Natural killer cell (primary cell): Measurements from ENCODE around the gene NT5DC1. TPM values are rescaled to one million over a fixed set of nuclear protein-coding genes. Genes with fewer than 3 reads are reported as not detected.
A peak's percentile ranks its signal among the peaks of the same experiment; 100 is the strongest.

Experiments
- ATAC-seq, 3 donors: fragments of 150-1000 bp in 2 of 3; fragments of 200-7000 bp in 1 of 3; cut with Tn5 transposase; 1 replicate in 1 of 3; 2 replicates in 2 of 3; pipeline ENCODE4 v1.10.0; 2021; ENCODE audit warnings: mild to moderate bottlenecking in 2 of 3, moderate library complexity in 2 of 3
- DNase-seq, 2 donors: peaks; one replicate each; pipeline versions ENCODE4 v3.0.0 to v3.0.0-alpha.2; 2013 to 2021; ENCODE audit warnings: mixed read lengths in 1 of 2
- H3K27ac ChIP-seq: one replicate; pipeline ENCODE4 v1.5.1; 2013; ENCODE audit warnings: mild to moderate bottlenecking, low read length
- H3K27me3 ChIP-seq: one replicate; pipeline ENCODE4 v1.6.1; 2013; ENCODE audit warnings: low read length; ENCODE audit not compliant: control insufficient read depth, insufficient read depth
- H3K36me3 ChIP-seq: one replicate; pipeline ENCODE4 v1.6.1; 2013; ENCODE audit warnings: low read length; ENCODE audit not compliant: control insufficient read depth, insufficient read depth
- H3K4me1 ChIP-seq: one replicate; pipeline ENCODE4 v1.6.1; 2013; ENCODE audit warnings: low read length; ENCODE audit not compliant: control insufficient read depth, insufficient read depth
- H3K4me3 ChIP-seq: one replicate; pipeline ENCODE4 v1.5.1; 2013; ENCODE audit warnings: low read length
- H3K9me3 ChIP-seq: one replicate; pipeline ENCODE4 v1.6.1; 2013; ENCODE audit warnings: low read length; ENCODE audit not compliant: control insufficient read depth, insufficient read depth
- H3K27ac Mint-ChIP-seq, 2 donors: one replicate each; pipeline ENCODE4 v1.8.0; 2022; ENCODE audit warnings: mild to moderate bottlenecking in 2 of 2, mixed read lengths in 2 of 2, moderate library complexity in 1 of 2
- H3K27me3 Mint-ChIP-seq, 2 donors: one replicate each; pipeline ENCODE4 v1.8.0; 2022; ENCODE audit warnings: low read depth in 2 of 2, mixed read lengths in 2 of 2
- H3K36me3 Mint-ChIP-seq: one replicate; pipeline ENCODE4 v1.8.0; 2022; ENCODE audit warnings: mixed read lengths
- H3K4me1 Mint-ChIP-seq, 2 donors: one replicate each; pipeline ENCODE4 v1.8.0; 2022; ENCODE audit warnings: mixed read lengths in 2 of 2
- H3K4me3 Mint-ChIP-seq: one replicate; pipeline ENCODE4 v1.8.0; 2022; ENCODE audit warnings: mild to moderate bottlenecking, moderate library complexity, mixed read lengths
- H3K9me3 Mint-ChIP-seq, 2 donors: one replicate each; pipeline ENCODE4 v1.8.0; 2022; ENCODE audit warnings: mixed read lengths in 2 of 2
- WGBS: methylation state at CpG from one replicate; pipeline ENCODE4 v1.1.7; 2013; ENCODE audit warnings: missing lambda C conversion rate; ENCODE audit not compliant: insufficient coverage; 5-methylcytosine and 5-hydroxymethylcytosine counted together
- intact Hi-C: fragments of 100-400 bp; cut with micrococcal nuclease; formaldehyde crosslinking; loops from one replicate; pipeline ENCODE4 v1.14.2; 2022
- total RNA-seq, 4 donors: library from RNA; stranded (reverse); fragments of 120-200 nt in 1 of 4; gene quantifications; one replicate each; pipeline versions ENCODE4 v1.2.3 to v1.2.4, GENCODE V29; 2013 to 2022
- TF ChIP-seq, protein P1 (sequence below): fragments of 200-600 bp; IDR thresholded peaks from one replicate; pipeline ENCODE4 v1.8.0; 2022; ENCODE audit warnings: antibody characterized with exemption

The NT5DC1 gene
- total RNA-seq, 3 donors from 2014 or later (not counting 1 experiment from before 2014, with no cell fraction given) = 19.1 to 29.4 (median 20.5) TPM

DNA sequence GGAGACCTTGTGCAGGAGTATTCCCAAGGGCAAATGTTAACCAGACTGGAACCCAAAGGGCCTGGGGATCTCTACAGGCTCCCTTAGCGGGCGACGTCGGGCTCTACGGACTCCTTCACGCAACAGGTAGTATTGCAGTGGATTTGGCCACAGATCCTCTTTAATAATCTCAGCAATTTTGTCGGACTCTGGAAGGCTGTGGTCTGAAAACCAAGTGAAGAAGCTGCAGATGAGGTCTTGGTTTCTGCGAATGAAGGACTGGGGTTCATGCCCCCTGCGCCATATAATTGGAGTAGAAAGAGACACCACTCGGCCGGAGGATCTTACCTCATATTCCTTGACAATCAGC is 177.8 kb downstream of the NT5DC1 start:
- Mint-ChIP-seq H3K36me3 (no peaks in the 10 kb centered on the region), H3K4me1 (peaks cover 56 to 57% of the 10 kb centered on the region in 2 donors), H3K27ac (peak overlapping the region; percentile 98 to 100), H3K4me3 (peak overlapping the region; percentile 96), H3K27me3 (no peaks in the 10 kb centered on the region), H3K9me3 (no peaks in the 10 kb centered on the region)
- DNase-seq = no peak
- 83% methylated on average over 8 of the region's 11 CpGs for WGBS
- H3K27ac ChIP-seq = peak overlapping the region; percentile 99
- H3K36me3 ChIP-seq = peaks cover 21% of the 10 kb centered on the region
- no peaks in the 10 kb centered on the region for H3K9me3 ChIP-seq
- ATAC-seq = no peak
- peak overlapping the region; percentile 92 for H3K4me3 ChIP-seq
- no peaks in the 10 kb centered on the region for H3K27me3 ChIP-seq
- TF ChIP-seq, protein P1, sequence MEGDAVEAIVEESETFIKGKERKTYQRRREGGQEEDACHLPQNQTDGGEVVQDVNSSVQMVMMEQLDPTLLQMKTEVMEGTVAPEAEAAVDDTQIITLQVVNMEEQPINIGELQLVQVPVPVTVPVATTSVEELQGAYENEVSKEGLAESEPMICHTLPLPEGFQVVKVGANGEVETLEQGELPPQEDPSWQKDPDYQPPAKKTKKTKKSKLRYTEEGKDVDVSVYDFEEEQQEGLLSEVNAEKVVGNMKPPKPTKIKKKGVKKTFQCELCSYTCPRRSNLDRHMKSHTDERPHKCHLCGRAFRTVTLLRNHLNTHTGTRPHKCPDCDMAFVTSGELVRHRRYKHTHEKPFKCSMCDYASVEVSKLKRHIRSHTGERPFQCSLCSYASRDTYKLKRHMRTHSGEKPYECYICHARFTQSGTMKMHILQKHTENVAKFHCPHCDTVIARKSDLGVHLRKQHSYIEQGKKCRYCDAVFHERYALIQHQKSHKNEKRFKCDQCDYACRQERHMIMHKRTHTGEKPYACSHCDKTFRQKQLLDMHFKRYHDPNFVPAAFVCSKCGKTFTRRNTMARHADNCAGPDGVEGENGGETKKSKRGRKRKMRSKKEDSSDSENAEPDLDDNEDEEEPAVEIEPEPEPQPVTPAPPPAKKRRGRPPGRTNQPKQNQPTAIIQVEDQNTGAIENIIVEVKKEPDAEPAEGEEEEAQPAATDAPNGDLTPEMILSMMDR = no peak
- intact Hi-C loops = loop anchor here (2.0 to 5.0 kb wide), 2 partner anchors 61 to 292 kb away; partner anchors contain the start of gene RWDD1
- H3K4me1 ChIP-seq = peaks cover 26% of the 10 kb centered on the region

DNA sequence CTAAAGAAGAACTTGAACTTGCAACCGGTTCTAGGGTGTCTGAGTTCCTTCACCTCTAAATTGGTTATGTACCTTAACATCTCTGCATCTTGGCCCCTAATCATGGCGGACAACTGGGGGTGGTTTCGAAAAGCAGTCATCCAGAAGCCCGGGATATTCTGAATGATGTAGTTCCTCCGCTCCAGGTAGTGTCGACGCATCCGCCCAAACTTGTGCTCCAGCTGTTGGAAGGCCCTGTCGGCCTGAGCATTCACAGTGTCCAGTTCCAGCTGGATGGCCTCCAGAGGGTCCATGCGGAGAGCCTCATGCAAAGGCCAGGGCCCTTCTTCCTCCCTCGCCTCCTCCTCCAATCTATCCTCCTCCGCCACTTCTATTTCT is 178.2 kb downstream of the NT5DC1 start:
- H3K4me1 Mint-ChIP-seq = peaks cover 56 to 57% of the 10 kb centered on the region in 2 donors
- no peaks in the 10 kb centered on the region for H3K9me3 Mint-ChIP-seq
- no peaks in the 10 kb centered on the region for H3K36me3 Mint-ChIP-seq

DNA sequence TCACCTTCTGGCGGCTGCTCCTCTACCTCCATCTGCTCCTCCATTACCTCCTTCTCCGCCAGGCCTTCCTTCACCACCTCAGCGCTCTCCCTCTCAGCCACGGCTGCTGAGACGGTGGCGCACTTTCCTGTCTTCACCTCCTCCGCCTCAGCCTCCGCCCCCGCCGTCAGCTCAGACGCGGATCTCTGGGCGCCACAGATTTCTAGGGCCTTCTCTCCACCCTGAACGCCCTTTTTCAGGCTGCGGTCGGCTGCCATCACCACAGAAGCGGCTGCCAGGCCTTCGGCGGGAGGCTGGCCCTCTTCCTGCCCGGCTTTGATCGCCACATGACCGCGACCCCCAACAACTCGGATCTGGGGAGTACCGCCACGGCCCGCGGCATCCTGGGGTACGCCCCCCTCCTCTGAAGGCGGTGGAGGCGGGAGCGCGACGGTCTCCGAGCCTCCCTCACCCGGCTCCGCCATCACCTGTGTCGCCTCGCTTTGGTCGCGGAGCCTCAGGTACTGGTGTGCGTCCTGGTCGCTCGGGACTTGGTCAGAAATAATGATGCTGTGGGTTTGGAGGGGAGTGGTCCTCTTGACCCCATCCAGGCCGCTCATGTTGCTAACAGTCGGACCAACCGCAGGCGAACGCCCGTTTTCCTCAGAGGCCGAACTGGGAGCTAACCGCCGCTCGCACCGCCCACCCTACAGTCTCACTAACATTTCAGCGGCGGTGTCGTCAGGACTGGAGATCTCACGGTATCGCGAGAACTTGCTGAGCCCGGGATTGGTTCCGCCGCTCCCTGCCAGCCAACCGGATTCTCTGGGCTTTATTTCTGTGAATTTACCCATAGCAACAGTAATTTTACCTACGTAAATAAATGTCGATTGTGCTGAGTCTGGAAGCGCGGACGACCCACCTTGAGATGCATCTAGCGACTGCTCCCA is 178.8 kb downstream of the NT5DC1 start, which contains the start of gene TSPYL1:
TSPYL1 (minus strand) TSS at position 699 of the 929 bp plus-strand sequence; CDS start at position 599, 100 bp downstream.
- Histone ChIP-seq H3K4me1 (peaks cover 26% of the 10 kb centered on the region), H3K9me3 (no peaks in the 10 kb centered on the region), H3K27ac (peak within 1 kb of the TSS; percentile 99), H3K4me3 (peak within 1 kb of the TSS; percentile 92), H3K27me3 (no peaks in the 10 kb centered on the region), H3K36me3 (peaks cover 16% of the 10 kb centered on the region)
- peak within 1 kb of the TSS; percentile 98 to 100 for H3K27ac Mint-ChIP-seq
- no peaks in the 10 kb centered on the region for H3K36me3 Mint-ChIP-seq
- peak within 1 kb of the TSS; percentile 96 for H3K4me3 Mint-ChIP-seq
- no peaks in the 10 kb centered on the region for H3K9me3 Mint-ChIP-seq
- intact Hi-C loops = loop anchor here (1.0 to 5.0 kb wide), 4 partner anchors 25 to 389 kb away; partner anchors contain the start of genes RWDD1, TSPYL4 and ZUP1
- H3K4me1 Mint-ChIP-seq = peaks cover 56 to 57% of the 10 kb centered on the region in 2 donors
- under 1% methylated on average over 71 of the region's 71 CpGs for WGBS
- DNase-seq (peak; percentile 91 to 98), ATAC-seq (peak; percentile 88 to 95 (median 89))
- no peaks in the 10 kb centered on the region for H3K27me3 Mint-ChIP-seq
- TF ChIP-seq, protein P1 = no peak

More for the DNA sequence above, 178.2 kb downstream of the NT5DC1 start:
- Histone ChIP-seq H3K27me3 (no peaks in the 10 kb centered on the region), H3K36me3 (peaks cover 19% of the 10 kb centered on the region), H3K9me3 (no peaks in the 10 kb centered on the region), H3K4me3 (peak overlapping the region; percentile 92), H3K4me1 (peaks cover 26% of the 10 kb centered on the region), H3K27ac (peak overlapping the region; percentile 99)
- Mint-ChIP-seq H3K27me3 (no peaks in the 10 kb centered on the region), H3K4me3 (peak overlapping the region; percentile 96), H3K27ac (peak overlapping the region; percentile 98 to 100)
- no peak for DNase-seq
- TF ChIP-seq, protein P1 = no peak
- no peak for ATAC-seq
- intact Hi-C loops = loop anchor here (1.0 to 5.0 kb wide), 4 partner anchors 25 to 389 kb away; partner anchors contain the start of genes RWDD1, TSPYL4 and ZUP1
- WGBS = 16% methylated on average over 12 of the region's 12 CpGs
